GM12878 (cell line): Measurements from ENCODE around the gene KCTD14. TPM values are rescaled to one million over a fixed set of nuclear protein-coding genes. Genes with fewer than 3 reads are reported as not detected.

Experiments
- ATAC-seq: fragments of 200-7000 bp; cut with Tn5 transposase; 3 replicates; pipeline ENCODE4 v1.9.1; 2020; ENCODE audit warnings: mild to moderate bottlenecking, moderate library complexity
- BruUV-seq: library from RNA; stranded (reverse); fragments of 400-500 nt; replicated peaks from 2 replicates; lab custom pipeline; 2021; lab: Mats Ljungman, UMichigan
- CTCF ChIA-PET: fragments of 300-600 bp; sonication (Branson Sonifier 250); formaldehyde crosslinking; extraction: SDS; loops from one replicate; lab custom pipeline; 2021; ENCODE audit warnings: inconsistent platforms; lab: Yijun Ruan, JAX
- POLR2A ChIA-PET: fragments of 350-600 bp; formaldehyde crosslinking; extraction: SDS; loops from one replicate; lab custom pipeline; 2021; ENCODE audit warnings: inconsistent platforms; lab: Charles Lee
- RAD21 ChIA-PET: fragments of 300-600 bp; sonication (Branson Sonifier 250); formaldehyde crosslinking; loops from one replicate; lab custom pipeline; 2023; ENCODE audit warnings: antibody characterized with exemption; ENCODE audit not compliant: unreplicated experiment; lab: Charles Lee
- SMC1A ChIA-PET: fragments of 300-600 bp; sonication (Branson Sonifier 250); formaldehyde crosslinking; loops from one replicate; lab custom pipeline; 2023; ENCODE audit not compliant: unreplicated experiment, uncharacterized antibody; lab: Charles Lee
- DNase-seq: peaks from one replicate; pipeline ENCODE4 v3.0.0-alpha.2; 2011; ENCODE audit warnings: low read depth, low spot score
- FAIRE-seq: peaks from 3 replicates; lab custom pipeline; 2011; peaks lifted over from hg19 to GRCh38; lab: Jason Lieb, UNC
- H2AFZ ChIP-seq: 2 replicates; pipeline ENCODE4 v1.6.0; 2011; ENCODE audit warnings: low read depth, low read length, control low read depth; ENCODE audit not compliant: control insufficient read depth
- H3K27ac ChIP-seq: 2 replicates; pipeline ENCODE4 v1.5.1; 2011; ENCODE audit warnings: control low read depth; ENCODE audit not compliant: control insufficient read depth, insufficient read depth
- H3K27me3 ChIP-seq, 2 experiments: replicated peaks in 1 of 2; 2 replicates each; pipeline versions ENCODE4 v1.6.0 to v1.6.1; 2011; ENCODE audit warnings: low read length in 1 of 2; ENCODE audit not compliant: control insufficient read depth in 2 of 2, insufficient read depth in 2 of 2
- H3K36me3 ChIP-seq, 2 experiments: 2 replicates each; pipeline ENCODE4 v1.5.1; 2011; ENCODE audit warnings: low read length in 1 of 2; ENCODE audit not compliant: control insufficient read depth in 2 of 2, insufficient read depth in 2 of 2
- H3K4me1 ChIP-seq: 2 replicates; pipeline ENCODE4 v1.6.1; 2011; ENCODE audit warnings: mild to moderate bottlenecking, low read length, moderate library complexity, mixed read lengths; ENCODE audit not compliant: control insufficient read depth, insufficient read depth
- H3K4me2 ChIP-seq: 2 replicates; pipeline ENCODE4 v1.6.0; 2011; ENCODE audit warnings: control low read depth; ENCODE audit not compliant: control insufficient read depth, insufficient read depth
- H3K4me3 ChIP-seq: fragments of 200-600 bp; sonication (generic); 2 replicates; pipeline ENCODE4 v1.5.1; 2016
- H3K79me2 ChIP-seq: 2 replicates; pipeline ENCODE4 v1.6.0; 2011; ENCODE audit warnings: low read length; ENCODE audit not compliant: control insufficient read depth, insufficient read depth
- H3K9ac ChIP-seq: 2 replicates; pipeline ENCODE4 v1.8.0; 2011; ENCODE audit warnings: low read length, control low read depth, mixed read lengths; ENCODE audit not compliant: control insufficient read depth, insufficient read depth
- H3K9me3 ChIP-seq: replicated peaks from 3 replicates; pipeline ENCODE4 v1.5.1; 2011; ENCODE audit warnings: mild to moderate bottlenecking, low read length; ENCODE audit not compliant: control insufficient read depth, insufficient read depth
- H4K20me1 ChIP-seq: 2 replicates; pipeline ENCODE4 v1.6.0; 2011; ENCODE audit not compliant: control insufficient read depth, insufficient read depth
- BCL11A ChIP-seq: IDR thresholded peaks from 2 replicates; pipeline ENCODE4 v1.6.1; 2011; ENCODE audit warnings: low read depth, low read length
- CEBPB ChIP-seq, 2 experiments: fragments of 150-350 bp in 1 of 2; IDR thresholded peaks; 2 replicates each; pipeline ENCODE4 v1.6.1; 2012 to 2014; ENCODE audit warnings: low read depth in 2 of 2, low read length in 2 of 2, borderline replicate concordance in 1 of 2, inconsistent platforms in 1 of 2
- HDAC6 ChIP-seq: fragments of 200-600 bp; sonication (generic); IDR thresholded peaks from one replicate; pipeline ENCODE4 v1.8.0; 2017; ENCODE audit warnings: antibody characterized with exemption; ENCODE audit not compliant: unreplicated experiment
- MYC ChIP-seq: IDR thresholded peaks from 2 replicates; pipeline ENCODE4 v1.6.1; 2011; ENCODE audit warnings: mild to moderate bottlenecking, low read length, moderate library complexity, inconsistent platforms; ENCODE audit not compliant: insufficient read depth, insufficient replicate concordance, insufficient read length, severe bottlenecking
- NBN ChIP-seq: fragments of 450-650 bp; IDR thresholded peaks from 2 replicates; pipeline ENCODE4 v1.6.1; 2016
- RAD21 ChIP-seq: IDR thresholded peaks from 2 replicates; pipeline ENCODE4 v1.6.1; 2011; ENCODE audit warnings: mild to moderate bottlenecking, low read depth, low read length, moderate library complexity; ENCODE audit not compliant: insufficient read depth
- RUNX3 ChIP-seq: IDR thresholded peaks from 2 replicates; pipeline ENCODE4 v1.6.1; 2012; ENCODE audit warnings: low read length, inconsistent platforms
- SMARCA5 ChIP-seq: fragments of 450-650 bp; IDR thresholded peaks from 2 replicates; pipeline ENCODE4 v1.6.1; 2017; ENCODE audit warnings: mild to moderate bottlenecking
- SUPT20H ChIP-seq: IDR thresholded peaks from 2 replicates; pipeline ENCODE4 v1.6.1; 2011; ENCODE audit warnings: low read depth, mild to moderate bottlenecking, low read length, moderate library complexity, borderline replicate concordance; ENCODE audit not compliant: control insufficient read depth
- ZNF274 ChIP-seq: IDR thresholded peaks from one replicate; pipeline ENCODE4 v1.8.0; 2011; ENCODE audit not compliant: insufficient read length, insufficient read depth
- WGBS: methylation state at CpG from one replicate; pipeline ENCODE4 v1.1.6; 2016; ENCODE audit warnings: low lambda C conversion rate; ENCODE audit not compliant: insufficient replicate concordance, insufficient coverage; ENCODE audit errors: missing lambda C conversion rate; 5-methylcytosine and 5-hydroxymethylcytosine counted together
- in situ Hi-C: fragments of 300-500 bp; cut with MboI; formaldehyde crosslinking; loops from 9 replicates; pipeline ENCODE4 v1.14.3; 2018; ENCODE audit warnings: mixed read lengths
- intact Hi-C: fragments of 100-400 bp; cut with micrococcal nuclease; formaldehyde crosslinking; loops from one replicate; pipeline ENCODE4 v1.14.2; 2022; ENCODE audit not compliant: unreplicated experiment
- polyA plus RNA-seq, 11 experiments: library from polyadenylated mRNA; depleted of rRNA in 4 of 11; unstranded in 6 of 11; stranded (reverse) in 5 of 11; fragments of >200 nt; fragmentation: Nextera tagmentation in 4 of 11; fragmentation: Illumina TruSeq in 1 of 11; extraction: Ambion mirVana in 4 of 11; extraction: Trizol in 1 of 11; gene quantifications; 1 replicate in 1 of 11; 2 replicates in 10 of 11; pipeline versions ENCODE4 v1.2.1 to v1.2.3, GENCODE V29; 2011 to 2016; ENCODE audit warnings: inconsistent platforms in 2 of 11, missing spikeins in 2 of 11, low read depth in 1 of 11
- total RNA-seq, 4 experiments: library from RNA; depleted of rRNA in 3 of 4; stranded (reverse); fragments of >200 nt in 3 of 4; fragmentation: Illumina TruSeq in 1 of 4; extraction: Trizol in 1 of 4; gene quantifications; 2 replicates each; pipeline versions ENCODE4 v1.2.1 to v1.2.3, GENCODE V29; 2013 to 2021
- TF ChIP-seq, protein P1 (sequence below): IDR thresholded peaks from 2 replicates; pipeline ENCODE4 v1.6.1; 2011; ENCODE audit warnings: borderline replicate concordance, low read depth, mild to moderate bottlenecking, moderate library complexity, low read length; ENCODE audit not compliant: insufficient read depth, poor library complexity, severe bottlenecking

KCTD14 gene
- total and polyA plus RNA-seq, 10 of the 15 experiments (the other 5 are each of a cell fraction or from before 2014, with no cell fraction given): 0.11 to 0.63 (median 0.48) TPM

DNA sequence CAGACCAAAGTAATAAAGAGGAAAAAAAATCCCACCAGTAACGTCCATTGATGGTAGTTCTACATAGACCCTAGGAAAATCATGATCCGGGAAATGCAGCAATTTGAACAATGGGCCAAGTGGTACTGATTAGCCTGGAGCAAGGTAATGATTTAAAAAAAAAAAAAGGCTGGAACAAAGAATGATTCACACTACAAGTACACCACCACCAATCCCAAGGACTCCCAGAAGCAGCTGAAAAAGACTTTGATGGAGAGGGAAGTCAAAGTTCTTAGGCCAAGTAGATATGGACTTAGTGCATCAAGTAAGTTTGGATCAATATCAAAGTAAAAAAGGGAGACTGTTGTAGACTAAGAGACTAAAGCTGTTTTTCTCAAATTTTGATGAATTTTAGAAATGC, 11.8 kb downstream of the KCTD14 start:
- Histone ChIP-seq H3K4me2 (no peak overlapping the region), H2AFZ (no peak overlapping the region), H4K20me1 (no peaks in the 10 kb centered on the region), H3K4me1 (peaks cover 7% of the 10 kb centered on the region), H3K27ac (no peak overlapping the region), H3K36me3 (no peaks in the 10 kb centered on the region), H3K9me3 (no peaks in the 10 kb centered on the region), H3K79me2 (no peaks in the 10 kb centered on the region), H3K27me3 (no peaks in the 10 kb centered on the region), H3K4me3 (no peak overlapping the region), H3K9ac (no peak overlapping the region)
- DNase-seq: no peak
- ATAC-seq: no peak
- TF ChIP-seq, protein P1, sequence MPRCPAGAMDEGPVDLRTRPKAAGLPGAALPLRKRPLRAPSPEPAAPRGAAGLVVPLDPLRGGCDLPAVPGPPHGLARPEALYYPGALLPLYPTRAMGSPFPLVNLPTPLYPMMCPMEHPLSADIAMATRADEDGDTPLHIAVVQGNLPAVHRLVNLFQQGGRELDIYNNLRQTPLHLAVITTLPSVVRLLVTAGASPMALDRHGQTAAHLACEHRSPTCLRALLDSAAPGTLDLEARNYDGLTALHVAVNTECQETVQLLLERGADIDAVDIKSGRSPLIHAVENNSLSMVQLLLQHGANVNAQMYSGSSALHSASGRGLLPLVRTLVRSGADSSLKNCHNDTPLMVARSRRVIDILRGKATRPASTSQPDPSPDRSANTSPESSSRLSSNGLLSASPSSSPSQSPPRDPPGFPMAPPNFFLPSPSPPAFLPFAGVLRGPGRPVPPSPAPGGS: no peak
- no peak for TF ChIP-seq RUNX3
- no peak for TF ChIP-seq SMARCA5
- no peak for TF ChIP-seq MYC
- no peak for TF ChIP-seq HDAC6
- TF ChIP-seq ZNF274: no peak
- no peak for TF ChIP-seq NBN
- TF ChIP-seq SUPT20H: no peak
- TF ChIP-seq CEBPB (IDR thresholded peaks at IDR 0.05; ENCODE audit: borderline replicate concordance in 1 of 2, low read depth in 2 of 2, low read length in 2 of 2): no peak
- TF ChIP-seq RAD21: no peak
- no peak for TF ChIP-seq BCL11A
- SMC1A ChIA-PET: interaction anchor here (1.0 kb wide), 1 partner anchor 16 kb away, joined by 3 read pairs; no protein-coding TSS in a partner anchor
- WGBS: 22% methylated on average over 2 of the region's 2 CpGs
- intact Hi-C loops: no loop called here
- RAD21 ChIA-PET: interaction anchor here (1.5 kb wide), 1 partner anchor 34 kb away, joined by 3 read pairs; no protein-coding TSS in a partner anchor
- POLR2A ChIA-PET: no interaction called here
- CTCF ChIA-PET: no interaction called here
- in situ Hi-C loops: no loop called here
- BruUV-seq: no TSS peak
- no peak for FAIRE-seq
